IMR-90 (cell line): ENCODE data around the gene IL1RL1. TPM values are rescaled to one million over a fixed set of nuclear protein-coding genes. Genes with fewer than 3 reads are reported as not detected.

Source experiments
- ATAC-seq: fragments of 200-7000 bp; cut with Tn5 transposase; 2 replicates; pipeline ENCODE4 v1.9.1; 2020; ENCODE audit warnings: low read depth, mild to moderate bottlenecking, moderate library complexity
- BruUV-seq: library from RNA; stranded (reverse); fragments of 400-500 nt; replicated peaks from 2 replicates; lab custom pipeline; 2021; lab: Mats Ljungman, UMichigan
- CTCF ChIA-PET: fragments of 300-600 bp; formaldehyde crosslinking; extraction: SDS; loops from one replicate; lab custom pipeline; 2021; ENCODE audit warnings: antibody characterized with exemption; lab: Yijun Ruan, JAX
- POLR2A ChIA-PET: fragments of 300-600 bp; sonication (Branson Sonifier 250); formaldehyde crosslinking; loops from one replicate; lab custom pipeline; 2022; ENCODE audit warnings: antibody characterized with exemption; ENCODE audit not compliant: unreplicated experiment; lab: Charles Lee
- DNase-seq: peaks from one replicate; pipeline ENCODE4 v3.0.0; 2013
- H2AFZ ChIP-seq: replicated peaks from 2 replicates; pipeline ENCODE3; 2013; ENCODE audit warnings: low read length, mild to moderate bottlenecking; ENCODE audit not compliant: poor library complexity
- H2AK5ac ChIP-seq: 2 replicates; pipeline ENCODE4 v1.6.1; 2013; ENCODE audit warnings: low read depth, low read length, inconsistent platforms
- H2AK9ac ChIP-seq: replicated peaks from 2 replicates; pipeline ENCODE3; 2013; ENCODE audit warnings: mild to moderate bottlenecking, low read depth, low read length, moderate library complexity; ENCODE audit not compliant: poor library complexity
- H2BK120ac ChIP-seq: 2 replicates; pipeline ENCODE4 v1.6.1; 2013; ENCODE audit warnings: low read depth, low read length, inconsistent platforms
- H2BK15ac ChIP-seq: 3 replicates; pipeline ENCODE4 v1.6.1; 2013; ENCODE audit warnings: low read depth, low read length, inconsistent platforms
- H2BK20ac ChIP-seq: 2 replicates; pipeline ENCODE4 v1.6.1; 2013; ENCODE audit warnings: low read depth, mild to moderate bottlenecking, inconsistent platforms, low read length, moderate library complexity
- H2BK5ac ChIP-seq: 2 replicates; pipeline ENCODE4 v1.6.1; 2013; ENCODE audit warnings: mild to moderate bottlenecking, low read depth, low read length, inconsistent platforms; ENCODE audit not compliant: poor library complexity, severe bottlenecking
- H3K14ac ChIP-seq: replicated peaks from 2 replicates; pipeline ENCODE4 v1.6.1; 2013; ENCODE audit warnings: low read depth, low read length, inconsistent platforms
- H3K18ac ChIP-seq: 2 replicates; pipeline ENCODE4 v1.6.1; 2013; ENCODE audit warnings: low read depth, low read length, control low read depth
- H3K23ac ChIP-seq: 2 replicates; pipeline ENCODE4 v1.6.1; 2013; ENCODE audit warnings: low read depth, low read length, inconsistent platforms
- H3K27ac ChIP-seq: 2 replicates; pipeline ENCODE4 v1.5.1; 2013; ENCODE audit warnings: mild to moderate bottlenecking, control low read depth, low read length; ENCODE audit not compliant: insufficient read depth
- H3K27me3 ChIP-seq: 2 replicates; pipeline ENCODE4 v1.6.1; 2013; ENCODE audit warnings: low read length; ENCODE audit not compliant: control insufficient read depth, insufficient read depth
- H3K36me3 ChIP-seq: 2 replicates; pipeline ENCODE4 v1.6.1; 2013; ENCODE audit warnings: low read length, mixed read lengths; ENCODE audit not compliant: control insufficient read depth, insufficient read depth
- H3K4ac ChIP-seq: 2 replicates; pipeline ENCODE4 v1.6.1; 2013; ENCODE audit warnings: low read depth, low read length, inconsistent platforms
- H3K4me1 ChIP-seq: 2 replicates; pipeline ENCODE4 v1.6.1; 2013; ENCODE audit warnings: low read length, mixed read lengths; ENCODE audit not compliant: control insufficient read depth, insufficient read depth
- H3K4me2 ChIP-seq: 2 replicates; pipeline ENCODE4 v1.6.1; 2013; ENCODE audit warnings: low read depth, mild to moderate bottlenecking, control low read depth, low read length, moderate library complexity
- H3K4me3 ChIP-seq: 2 replicates; pipeline ENCODE4 v1.5.1; 2013; ENCODE audit warnings: low read depth, mild to moderate bottlenecking, control low read depth, low read length, moderate library complexity; ENCODE audit not compliant: insufficient read depth
- H3K56ac ChIP-seq: 2 replicates; pipeline ENCODE4 v1.6.1; 2013; ENCODE audit warnings: low read length, inconsistent platforms; ENCODE audit not compliant: insufficient read depth; ENCODE audit errors: extremely low read depth
- H3K79me1 ChIP-seq, 2 experiments: 2 replicates each; pipeline ENCODE4 v1.6.1; 2013; ENCODE audit warnings: low read length in 2 of 2, inconsistent platforms in 1 of 2, low read depth in 1 of 2
- H3K9ac ChIP-seq: 2 replicates; pipeline ENCODE4 v1.6.1; 2013; ENCODE audit warnings: low read depth, low read length, control low read depth
- H3K9me1 ChIP-seq: 2 replicates; pipeline ENCODE4 v1.6.1; 2013; ENCODE audit warnings: low read length, inconsistent platforms; ENCODE audit not compliant: insufficient read depth
- H3K9me3 ChIP-seq: 2 replicates; pipeline ENCODE4 v1.6.1; 2013; ENCODE audit warnings: low read length; ENCODE audit not compliant: control insufficient read depth, insufficient read depth
- H4K20me1 ChIP-seq: 2 replicates; pipeline ENCODE4 v1.6.1; 2013; ENCODE audit warnings: low read length, inconsistent platforms; ENCODE audit not compliant: insufficient read depth
- H4K5ac ChIP-seq: 2 replicates; pipeline ENCODE4 v1.6.1; 2013; ENCODE audit warnings: mild to moderate bottlenecking, low read depth, low read length, control low read depth
- H4K8ac ChIP-seq, 2 experiments: 2 replicates each; pipeline ENCODE4 v1.6.1; 2013; ENCODE audit warnings: low read depth in 2 of 2, low read length in 2 of 2, control low read depth in 1 of 2, inconsistent platforms in 1 of 2
- H4K91ac ChIP-seq: 2 replicates; pipeline ENCODE4 v1.6.1; 2013; ENCODE audit warnings: low read depth, low read length, inconsistent platforms; ENCODE audit not compliant: insufficient read depth
- BHLHE40 ChIP-seq: fragments of 150-350 bp; IDR thresholded peaks from 2 replicates; pipeline ENCODE4 v1.6.1; 2016; ENCODE audit warnings: mild to moderate bottlenecking, low read depth, low read length
- CEBPB ChIP-seq: IDR thresholded peaks from 2 replicates; pipeline ENCODE4 v1.6.1; 2012; ENCODE audit warnings: low read depth, low read length, improper control_type of control experiment
- CHD1 ChIP-seq: IDR thresholded peaks from 2 replicates; pipeline ENCODE4 v1.6.1; 2012; ENCODE audit warnings: low read depth, low read length, improper control_type of control experiment
- CTCF ChIP-seq: conservative IDR thresholded peaks from 2 replicates; pipeline ENCODE4 v1.5.1; 2012; ENCODE audit warnings: mild to moderate bottlenecking, low read depth, low read length, improper control_type of control experiment
- ELK1 ChIP-seq: fragments of 150-350 bp; IDR thresholded peaks from 2 replicates; pipeline ENCODE4 v1.6.1; 2016; ENCODE audit warnings: low read depth, mild to moderate bottlenecking, low read length, moderate library complexity, borderline replicate concordance
- MAFK ChIP-seq: IDR thresholded peaks from 2 replicates; pipeline ENCODE4 v1.6.1; 2012; ENCODE audit warnings: low read depth, low read length, improper control_type of control experiment
- MAZ ChIP-seq: IDR thresholded peaks from 2 replicates; pipeline ENCODE4 v1.6.1; 2012; ENCODE audit warnings: low read depth, mild to moderate bottlenecking, low read length, improper control_type of control experiment, moderate library complexity, borderline replicate concordance
- MXI1 ChIP-seq: IDR thresholded peaks from 2 replicates; pipeline ENCODE4 v1.6.1; 2012; ENCODE audit warnings: low read depth, mild to moderate bottlenecking, low read length, moderate library complexity, borderline replicate concordance
- POLR2A ChIP-seq: IDR thresholded peaks from 2 replicates; pipeline ENCODE4 v1.6.1; 2012; ENCODE audit warnings: mild to moderate bottlenecking, low read depth, low read length
- RAD21 ChIP-seq: IDR thresholded peaks from 2 replicates; pipeline ENCODE4 v1.6.1; 2012; ENCODE audit warnings: low read length, improper control_type of control experiment
- RCOR1 ChIP-seq: IDR thresholded peaks from 2 replicates; pipeline ENCODE4 v1.6.1; 2012; ENCODE audit warnings: mild to moderate bottlenecking, low read length, improper control_type of control experiment; ENCODE audit not compliant: insufficient replicate concordance
- RFX5 ChIP-seq: IDR thresholded peaks from 2 replicates; pipeline ENCODE4 v1.8.0; 2012; ENCODE audit warnings: low read depth, mild to moderate bottlenecking, low read length, moderate library complexity
- SMC3 ChIP-seq: fragments of 150-350 bp; IDR thresholded peaks from 2 replicates; pipeline ENCODE4 v1.6.1; 2016; ENCODE audit warnings: low read depth, mild to moderate bottlenecking, antibody characterized with exemption, low read length, moderate library complexity
- USF2 ChIP-seq: fragments of 150-350 bp; IDR thresholded peaks from 2 replicates; pipeline ENCODE4 v1.6.1; 2017; ENCODE audit warnings: mild to moderate bottlenecking, antibody characterized with exemption, low read length, low read depth
- WGBS, 2 experiments: methylation state at CpG; one replicate each; pipeline versions ENCODE4 v1.1.5 to v1.1.7; 2013; ENCODE audit warnings: missing lambda C conversion rate in 2 of 2; ENCODE audit not compliant: insufficient read length in 1 of 2; ENCODE audit errors: extremely low coverage in 2 of 2; 5-methylcytosine and 5-hydroxymethylcytosine counted together
- dilution Hi-C: fragments of 300-500 bp; cut with HindIII; formaldehyde crosslinking; loops from one replicate; pipeline ENCODE4 v1.14.3; 2018; ENCODE audit warnings: low sequenced_read_pairs; ENCODE audit not compliant: unreplicated experiment
- in situ Hi-C: fragments of 300-500 bp; cut with MboI; formaldehyde crosslinking; loops from 3 replicates; pipeline ENCODE4 v1.14.3; 2019; ENCODE audit warnings: low sequenced_read_pairs, inconsistent platforms, mixed read lengths
- intact Hi-C: fragments of 100-400 bp; cut with micrococcal nuclease; formaldehyde crosslinking; loops from 2 replicates; pipeline ENCODE4 v1.10.0; 2022
- polyA plus RNA-seq, 3 experiments: library from polyadenylated mRNA; depleted of rRNA; stranded (reverse); fragments of >200 nt; gene quantifications; 2 replicates each; pipeline ENCODE4 v1.2.3, GENCODE V29; 2012; ENCODE audit warnings: low replicate concordance in 1 of 3
- total RNA-seq: library from RNA; depleted of rRNA; stranded (reverse); fragments of >200 nt; gene quantifications from 2 replicates; pipeline ENCODE4 v1.2.3, GENCODE V29; 2012

The IL1RL1 gene
- total and polyA plus RNA-seq, 2 of the 4 experiments (the other 2 are of a cell fraction), result under 0.01 to 0.14 TPM

- no peak overlapping the region for H4K91ac ChIP-seq
- TF ChIP-seq USF2, result no peak
- no peak for TF ChIP-seq CTCF
- TF ChIP-seq RFX5, result no peak
- no peak for TF ChIP-seq BHLHE40
- TF ChIP-seq RAD21, result no peak
- no peak for TF ChIP-seq POLR2A
- no peak for TF ChIP-seq MAFK
- no peak for TF ChIP-seq ELK1
- TF ChIP-seq CEBPB, result no peak
- no peak for TF ChIP-seq MAZ
- TF ChIP-seq SMC3, result no peak
- no peak for TF ChIP-seq RCOR1
- TF ChIP-seq CHD1, result no peak
- no peak for TF ChIP-seq MXI1
- no peak overlapping the region for H4K8ac ChIP-seq
- H2BK120ac ChIP-seq, result no peak overlapping the region
- no peaks in the 10 kb centered on the region for H3K36me3 ChIP-seq
- dilution Hi-C loops, result no loop called here
- in situ Hi-C loops, result no loop called here
- no peak overlapping the region for H3K18ac ChIP-seq
- CTCF ChIA-PET, result no interaction called here
- intact Hi-C loops, result no loop called here
- no peak overlapping the region for H3K9ac ChIP-seq
- no peak overlapping the region for H3K14ac ChIP-seq
- no peak overlapping the region for H3K4me3 ChIP-seq
- no peaks in the 10 kb centered on the region for H4K20me1 ChIP-seq
- H3K4me2 ChIP-seq, result no peak overlapping the region
- no peaks in the 10 kb centered on the region for H3K79me1 ChIP-seq
- no peaks in the 10 kb centered on the region for H3K9me1 ChIP-seq
- H3K9me3 ChIP-seq, result no peaks in the 10 kb centered on the region
- no peak overlapping the region for H2AK5ac ChIP-seq
- H3K56ac ChIP-seq, result no peak overlapping the region
- no peak overlapping the region for H4K5ac ChIP-seq
- H3K27ac ChIP-seq, result no peak overlapping the region
- no peak overlapping the region for H2AK9ac ChIP-seq
- no peak overlapping the region for H3K23ac ChIP-seq
- H3K4ac ChIP-seq, result no peak overlapping the region
- POLR2A ChIA-PET, result no interaction called here
- H3K27me3 ChIP-seq, result peaks cover 24% of the 10 kb centered on the region
- no peak overlapping the region for H2BK15ac ChIP-seq
- no peak overlapping the region for H2BK20ac ChIP-seq
- ATAC-seq (no peak), DNase-seq (no peak)
- BruUV-seq, result no TSS peak
- H2BK5ac ChIP-seq, result no peak overlapping the region
- H2AFZ ChIP-seq, result no peak overlapping the region
- WGBS, 2 experiments, result 90% methylated on average over 3 of the region's 3 CpGs; no CpG with 5 or more reads in 1 of the 2 experiments
- H3K4me1 ChIP-seq, result no peaks in the 10 kb centered on the region
Measured at GRCh38 chr2:102344397-102344796, 33.0 kb downstream of the IL1RL1 start.
